Gastroesophageal sphincter (tissue), 3 donors: Measurements from ENCODE around the gene LRRIQ1.

Source experiments
- CTCF ChIP-seq, 4 experiments: fragments of 200-600 bp in 2 of 4; fragments of 450-650 bp in 2 of 4; sonication (generic) in 1 of 4; IDR thresholded peaks; one replicate each; pipeline ENCODE4 v1.5.1; 2017 to 2019; ENCODE audit warnings: antibody characterized with exemption in 4 of 4, mild to moderate bottlenecking in 2 of 4, moderate library complexity in 2 of 4
- POLR2AphosphoS5 ChIP-seq: sonication (generic); formaldehyde crosslinking; IDR thresholded peaks from one replicate; pipeline ENCODE4 v1.6.1; 2017; ENCODE audit warnings: antibody characterized with exemption

GRCh38 chr12:85186236-85186635, 150.1 kb downstream of the LRRIQ1 start:
- TF ChIP-seq CTCF (IDR thresholded peaks at IDR 0.05) (no peak), POLR2AphosphoS5 (no peak)
